Endodermal cell (in vitro differentiated cells): ENCODE results near the gene TGFB2. TPM values are rescaled to one million over a fixed set of nuclear protein-coding genes. Genes with fewer than 3 reads are reported as not detected.

Experiments used
- DNase-seq: peaks from one replicate; pipeline ENCODE4 v3.0.0-alpha.2; 2017
- H3K27ac ChIP-seq: 2 replicates; pipeline ENCODE4 v1.5.1; 2013; ENCODE audit warnings: mild to moderate bottlenecking, low read depth, low read length, moderate library complexity
- H3K27me3 ChIP-seq: 2 replicates; pipeline ENCODE4 v1.6.1; 2013; ENCODE audit warnings: mild to moderate bottlenecking, low read length, moderate library complexity; ENCODE audit not compliant: insufficient read depth, control insufficient read depth, poor library complexity, severe bottlenecking
- H3K36me3 ChIP-seq: 2 replicates; pipeline ENCODE4 v1.7.0; 2013; ENCODE audit warnings: mild to moderate bottlenecking, low read length, moderate library complexity; ENCODE audit not compliant: control insufficient read depth, insufficient read depth
- H3K4me1 ChIP-seq: one replicate; pipeline ENCODE4 v1.7.0; 2013; ENCODE audit warnings: low read length; ENCODE audit not compliant: control insufficient read depth, insufficient read depth
- H3K4me3 ChIP-seq: 2 replicates; pipeline ENCODE4 v1.5.1; 2013; ENCODE audit warnings: mild to moderate bottlenecking, low read length, moderate library complexity
- H3K9ac ChIP-seq: 2 replicates; pipeline ENCODE4 v1.6.1; 2013; ENCODE audit warnings: mild to moderate bottlenecking, low read length, moderate library complexity; ENCODE audit not compliant: poor library complexity, severe bottlenecking; ENCODE audit errors: extremely low read depth
- H3K9me3 ChIP-seq: 2 replicates; pipeline ENCODE4 v1.6.1; 2013; ENCODE audit warnings: mild to moderate bottlenecking, low read length, moderate library complexity; ENCODE audit not compliant: control insufficient read depth
- H3K27ac Mint-ChIP-seq: 2 replicates; pipeline ENCODE4 v1.8.0; 2020; ENCODE audit warnings: mixed read lengths
- H3K27me3 Mint-ChIP-seq: 2 replicates; pipeline ENCODE4 v1.8.0; 2021; ENCODE audit warnings: mild to moderate bottlenecking, mixed read lengths; ENCODE audit not compliant: insufficient read depth
- H3K36me3 Mint-ChIP-seq: 2 replicates; pipeline ENCODE4 v1.8.0; 2020; ENCODE audit warnings: low read depth, mixed read lengths
- H3K4me1 Mint-ChIP-seq: 2 replicates; pipeline ENCODE4 v1.8.0; 2020; ENCODE audit warnings: mixed read lengths
- H3K4me3 Mint-ChIP-seq: 2 replicates; pipeline ENCODE4 v1.8.0; 2020; ENCODE audit warnings: mild to moderate bottlenecking, moderate library complexity, mixed read lengths
- H3K9me3 Mint-ChIP-seq: 2 replicates; pipeline ENCODE4 v1.8.0; 2020; ENCODE audit warnings: mild to moderate bottlenecking, mixed read lengths
- WGBS, 2 experiments: methylation state at CpG; one replicate each; pipeline versions ENCODE4 v1.1.5 to v1.1.7; 2013; ENCODE audit warnings: missing lambda C conversion rate in 2 of 2, mixed read lengths in 1 of 2; ENCODE audit not compliant: insufficient coverage in 1 of 2, insufficient read length in 1 of 2; 5-methylcytosine and 5-hydroxymethylcytosine counted together
- total RNA-seq, 2 donors: library from RNA; stranded (reverse); fragmentation: NEBNext Ultra II Directional in 1 of 2; extraction: Animal tissue kit (Norgen Biotek cat#: 25700) in 1 of 2; gene quantifications; 2 replicates in 1 of 2; 3 replicates in 1 of 2; pipeline ENCODE4 v1.2.1, GENCODE V29; 2021
- TF ChIP-seq, protein P1 (sequence below): fragments of 200-600 bp; sonication (generic); conservative IDR thresholded peaks from 2 replicates; pipeline ENCODE4 v1.5.0; 2021; ENCODE audit warnings: antibody characterized with exemption, mild to moderate bottlenecking

TGFB2 gene
- total RNA-seq, 2 donors from 2014 or later = 0.11 to 1.2 TPM

DNA sequence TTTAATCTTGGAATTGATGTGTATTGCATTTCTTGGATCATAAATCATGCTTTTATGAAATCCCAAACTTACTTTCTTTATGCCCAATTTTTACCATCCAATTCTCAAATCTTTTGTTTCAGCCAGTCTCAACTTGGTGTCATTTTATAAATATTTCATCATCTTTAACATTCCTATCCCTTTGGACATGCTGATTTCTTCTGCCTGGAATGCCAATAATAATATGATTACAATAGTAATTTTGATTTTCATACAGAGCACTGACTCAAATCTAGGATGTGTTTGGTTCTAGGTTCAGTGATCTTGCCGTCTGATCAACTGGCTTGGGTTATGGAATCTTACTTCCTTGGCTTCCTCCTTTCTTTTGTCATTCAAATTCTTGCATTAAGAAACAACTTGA is 47.3 kb upstream of the TGFB2 start:
- DNase-seq = no peak
- H3K27me3 Mint-ChIP-seq = no peaks in the 10 kb centered on the region
- Histone ChIP-seq H3K9me3 (no peaks in the 10 kb centered on the region), H3K4me1 (peaks cover 7% of the 10 kb centered on the region), H3K9ac (no peak overlapping the region), H3K27me3 (no peaks in the 10 kb centered on the region), H3K36me3 (peaks cover 11% of the 10 kb centered on the region), H3K4me3 (peak overlapping the region; percentile 43), H3K27ac (no peak overlapping the region)
- H3K27ac Mint-ChIP-seq = no peak overlapping the region
- H3K9me3 Mint-ChIP-seq = no peaks in the 10 kb centered on the region
- peaks cover 48% of the 10 kb centered on the region for H3K4me1 Mint-ChIP-seq
- peaks cover 12% of the 10 kb centered on the region for H3K36me3 Mint-ChIP-seq
- no peak overlapping the region for H3K4me3 Mint-ChIP-seq
- 97 to 100% methylated on average over 1 of the region's 1 CpG for WGBS, 2 experiments
- TF ChIP-seq, protein P1, sequence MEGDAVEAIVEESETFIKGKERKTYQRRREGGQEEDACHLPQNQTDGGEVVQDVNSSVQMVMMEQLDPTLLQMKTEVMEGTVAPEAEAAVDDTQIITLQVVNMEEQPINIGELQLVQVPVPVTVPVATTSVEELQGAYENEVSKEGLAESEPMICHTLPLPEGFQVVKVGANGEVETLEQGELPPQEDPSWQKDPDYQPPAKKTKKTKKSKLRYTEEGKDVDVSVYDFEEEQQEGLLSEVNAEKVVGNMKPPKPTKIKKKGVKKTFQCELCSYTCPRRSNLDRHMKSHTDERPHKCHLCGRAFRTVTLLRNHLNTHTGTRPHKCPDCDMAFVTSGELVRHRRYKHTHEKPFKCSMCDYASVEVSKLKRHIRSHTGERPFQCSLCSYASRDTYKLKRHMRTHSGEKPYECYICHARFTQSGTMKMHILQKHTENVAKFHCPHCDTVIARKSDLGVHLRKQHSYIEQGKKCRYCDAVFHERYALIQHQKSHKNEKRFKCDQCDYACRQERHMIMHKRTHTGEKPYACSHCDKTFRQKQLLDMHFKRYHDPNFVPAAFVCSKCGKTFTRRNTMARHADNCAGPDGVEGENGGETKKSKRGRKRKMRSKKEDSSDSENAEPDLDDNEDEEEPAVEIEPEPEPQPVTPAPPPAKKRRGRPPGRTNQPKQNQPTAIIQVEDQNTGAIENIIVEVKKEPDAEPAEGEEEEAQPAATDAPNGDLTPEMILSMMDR = no peak

DNA sequence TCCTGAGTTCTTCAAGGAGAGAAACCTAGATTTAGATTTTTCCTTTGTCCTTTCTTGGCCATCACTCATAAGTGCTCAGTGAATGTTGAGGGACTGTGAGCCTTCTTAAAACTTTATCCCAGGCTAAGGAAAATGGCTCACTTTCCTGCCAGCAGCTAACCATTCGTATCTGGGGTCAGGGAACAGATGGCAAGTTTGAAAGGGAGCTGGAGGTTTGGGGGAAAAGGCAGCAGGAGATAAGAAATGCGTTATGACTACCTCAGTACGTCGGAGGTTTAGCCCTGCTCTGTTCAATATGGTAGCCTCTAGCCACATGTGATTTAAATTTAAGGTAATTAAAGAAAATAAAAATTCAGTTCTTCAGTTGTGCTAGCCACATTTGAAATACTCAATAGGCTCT is 46.7 kb upstream of the TGFB2 start:
- Mint-ChIP-seq H3K36me3 (peaks cover 12% of the 10 kb centered on the region), H3K27me3 (no peaks in the 10 kb centered on the region), H3K27ac (no peak overlapping the region), H3K4me1 (peaks cover 48% of the 10 kb centered on the region), H3K4me3 (no peak overlapping the region), H3K9me3 (no peaks in the 10 kb centered on the region)
- H3K4me3 ChIP-seq = no peak overlapping the region
- peaks cover 12% of the 10 kb centered on the region for H3K36me3 ChIP-seq
- peaks cover 7% of the 10 kb centered on the region for H3K4me1 ChIP-seq
- DNase-seq = no peak
- H3K27me3 ChIP-seq = no peaks in the 10 kb centered on the region
- no peak overlapping the region for H3K9ac ChIP-seq
- whole genome bisulfite sequencing, 2 experiments = 76 to 78% methylated on average over 4 of the region's 4 CpGs
- H3K27ac ChIP-seq = no peak overlapping the region
- TF ChIP-seq, protein P1 = no peak
- no peaks in the 10 kb centered on the region for H3K9me3 ChIP-seq

DNA sequence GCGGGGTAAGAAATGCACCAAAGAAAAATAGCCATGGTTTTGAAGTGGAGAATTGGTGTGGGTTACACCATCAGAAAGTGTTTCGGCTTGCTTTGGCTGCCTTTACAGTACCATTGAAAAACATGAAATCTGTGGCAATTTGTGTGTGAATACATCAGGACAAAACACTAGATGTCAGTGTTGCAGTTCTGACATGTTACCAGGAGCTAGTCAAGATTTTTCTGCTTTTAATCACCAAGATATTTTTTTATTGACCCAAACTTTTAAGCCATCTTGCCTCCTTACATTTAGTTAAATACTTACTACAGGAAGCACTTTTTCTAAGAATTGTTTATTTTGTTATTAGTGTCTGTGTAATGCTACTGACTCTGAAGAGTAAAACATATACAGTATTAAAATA is 45.7 kb upstream of the TGFB2 start:
- H3K27ac Mint-ChIP-seq = no peak overlapping the region
- no peak overlapping the region for H3K4me3 Mint-ChIP-seq
- H3K9me3 ChIP-seq = no peaks in the 10 kb centered on the region
- TF ChIP-seq, protein P1 = peak; percentile 75
- H3K4me1 ChIP-seq = peaks cover 7% of the 10 kb centered on the region
- no peaks in the 10 kb centered on the region for H3K27me3 ChIP-seq
- H3K27me3 Mint-ChIP-seq = no peaks in the 10 kb centered on the region
- peaks cover 15% of the 10 kb centered on the region for H3K36me3 ChIP-seq
- peaks cover 48% of the 10 kb centered on the region for H3K4me1 Mint-ChIP-seq
- no peak overlapping the region for H3K9ac ChIP-seq
- WGBS, 2 experiments = 63 to 74% methylated on average over 2 of the region's 2 CpGs
- no peaks in the 10 kb centered on the region for H3K9me3 Mint-ChIP-seq
- H3K27ac ChIP-seq = no peak overlapping the region
- no peak overlapping the region for H3K4me3 ChIP-seq
- no peak for DNase-seq
- peaks cover 5% of the 10 kb centered on the region for H3K36me3 Mint-ChIP-seq
